ENCODE measurements around the gene ST3GAL3. TPM values are rescaled to one million over a fixed set of nuclear protein-coding genes. Genes with fewer than 3 reads are reported as not detected.
"Not testable (repeated sequence)": the region's sequence is repeated elsewhere in the genome, so short reads cannot be mapped to it uniquely, and the experiment has no call there.

The ST3GAL3 gene
- polyA plus RNA-seq, 2 of the 4 experiments (the other 2 are of a cell fraction) = 2.5 to 4.0 TPM

GRCh38 chr1:43719063-43719462 is 11.7 kb downstream of the ST3GAL3 start:
- FAIRE-seq = no peak
- POLR2A ChIA-PET = interaction anchor here (1.4 kb wide), 1 partner anchor 12 kb away, joined by 3 read pairs; the partner anchor contains the start of gene ST3GAL3
- WGBS (ENCODE audit: missing lambda C conversion rate) = 91% methylated on average over 6 of the region's 6 CpGs
- Histone ChIP-seq H3K27ac (no peak overlapping the region), H3K4me2 (no peak overlapping the region), H3K4me1 (no peaks in the 10 kb centered on the region; the same call in 2 of the 3 replicates), H3K9me3 (no peaks in the 10 kb centered on the region), H3K4me3 (no peak overlapping the region)
- no peak for ATAC-seq
- TF ChIP-seq MAZ (IDR thresholded peaks at IDR 0.05; ENCODE audit: borderline replicate concordance, low read depth, low read length) (no peak), CHD2 (IDR thresholded peaks at IDR 0.05; ENCODE audit: low read length, partially characterized antibody) (no peak), NFE2L2 (conservative IDR thresholded peaks at IDR 0.05; ENCODE audit: low read length) (no peak), HES2 (IDR thresholded peaks at IDR 0.05) (no peak), CBX8 (IDR thresholded peaks at IDR 0.05) (no peak), USF2 (IDR thresholded peaks at IDR 0.05) (no peak), HMGXB4 (CRISPR knock-in tag; IDR thresholded peaks at IDR 0.05; ENCODE audit: borderline replicate concordance) (no peak), EHMT2 (IDR thresholded peaks at IDR 0.05; ENCODE audit: low read depth) (no peak), BCL3 (IDR thresholded peaks at IDR 0.05) (no peak), ZNF302 (CRISPR knock-in tag; IDR thresholded peaks at IDR 0.05) (no peak), CBX2 (IDR thresholded peaks at IDR 0.05; ENCODE audit: borderline replicate concordance, low read depth) (no peak), NR3C1 (IDR thresholded peaks at IDR 0.05) (no peak), ZC3H11A (IDR thresholded peaks at IDR 0.05) (no peak), HEYL (CRISPR knock-in tag; IDR thresholded peaks at IDR 0.05) (no peak), PHF8 (IDR thresholded peaks at IDR 0.05; ENCODE audit: borderline replicate concordance, low read depth) (no peak), PBX3 (IDR thresholded peaks at IDR 0.05) (no peak), TFCP2L1 (CRISPR knock-in tag; IDR thresholded peaks at IDR 0.05) (no peak), CEBPB (IDR thresholded peaks at IDR 0.05) (no peak)
- DNase-seq (ENCODE audit: low read depth in 1 of 2, low spot score in 1 of 2) = no peak
- CTCF ChIA-PET = interaction anchor here (0.6 to 1.1 kb wide), 2 partner anchors 42 to 44 kb away, joined by 3 to 4 read pairs; no protein-coding TSS in a partner anchor

GRCh38 chr1:43719670-43720419 is 12.5 kb downstream of the ST3GAL3 start:
- POLR2A ChIA-PET = interaction anchor here (1.4 kb wide), 1 partner anchor 13 kb away, joined by 3 read pairs; the partner anchor contains the start of gene ST3GAL3
- 93% methylated on average over 9 of the region's 10 CpGs for WGBS (ENCODE audit: missing lambda C conversion rate)
- not testable (repeated sequence) for H3K4me3 ChIP-seq; ATAC-seq; H3K27ac ChIP-seq; H3K4me1 ChIP-seq; H3K4me2 ChIP-seq; H3K9me3 ChIP-seq; DNase-seq (ENCODE audit: low read depth in 1 of 2, low spot score in 1 of 2); FAIRE-seq
- CTCF ChIA-PET = interaction anchor here (0.6 to 1.1 kb wide), 2 partner anchors 41 to 43 kb away, joined by 3 to 4 read pairs; no protein-coding TSS in a partner anchor
